WTC11 (cell line): ENCODE data around the gene CHN1. TPM values are rescaled to one million over a fixed set of nuclear protein-coding genes. Genes with fewer than 3 reads are reported as not detected.

ENCODE experiments used
- ATAC-seq: fragments of 200-7000 bp; cut with Tn5 transposase; 2 replicates; pipeline ENCODE4 v1.10.0; 2021; ENCODE audit warnings: mild to moderate bottlenecking, moderate library complexity
- CTCF ChIA-PET: fragments of 300-600 bp; sonication (Branson Sonifier 250); formaldehyde crosslinking; loops from one replicate; lab custom pipeline; 2021; ENCODE audit warnings: antibody characterized with exemption; lab: Charles Lee
- POLR2A ChIA-PET: fragments of 350-600 bp; sonication (Branson Sonifier 250); formaldehyde crosslinking; loops from one replicate; lab custom pipeline; 2021; ENCODE audit warnings: antibody characterized with exemption; lab: Charles Lee
- DNase-seq: peaks from one replicate; pipeline ENCODE4 v3.0.0; 2021; ENCODE audit warnings: low spot score
- H3K27ac Mint-ChIP-seq: 2 replicates; pipeline ENCODE4 v1.8.0; 2021; ENCODE audit warnings: mixed read lengths
- H3K27me3 Mint-ChIP-seq: 2 replicates; pipeline ENCODE4 v1.8.0; 2021; ENCODE audit warnings: low read depth, mild to moderate bottlenecking, moderate library complexity, mixed read lengths
- H3K36me3 Mint-ChIP-seq: 2 replicates; pipeline ENCODE4 v1.8.0; 2021; ENCODE audit warnings: mixed read lengths
- H3K4me1 Mint-ChIP-seq: 2 replicates; pipeline ENCODE4 v1.8.0; 2022; ENCODE audit warnings: mixed read lengths
- H3K4me3 Mint-ChIP-seq: 2 replicates; pipeline ENCODE4 v1.8.0; 2021; ENCODE audit warnings: mild to moderate bottlenecking, moderate library complexity, mixed read lengths
- H3K9me3 Mint-ChIP-seq: 2 replicates; pipeline ENCODE4 v1.8.0; 2021; ENCODE audit warnings: mixed read lengths
- ATF6 ChIP-seq: sonication (generic); formaldehyde crosslinking; IDR thresholded peaks from 2 replicates; pipeline ENCODE4 v1.8.1; 2023; ENCODE audit warnings: mild to moderate bottlenecking, missing genetic modification reagents
- JAZF1 ChIP-seq: fragments of 250-450 bp; sonication (Bioruptor Pico); IDR thresholded peaks from 2 replicates; pipeline ENCODE4 v1.9.0; 2021; ENCODE audit warnings: moderate library complexity, mild to moderate bottlenecking, inconsistent platforms
- JUN ChIP-seq: sonication (generic); formaldehyde crosslinking; IDR thresholded peaks from 2 replicates; pipeline ENCODE4 v1.8.0; 2023; ENCODE audit warnings: mild to moderate bottlenecking, missing genetic modification reagents
- MYBL2 ChIP-seq: sonication (generic); formaldehyde crosslinking; IDR thresholded peaks from 2 replicates; pipeline ENCODE4 v1.8.1; 2023; ENCODE audit warnings: mild to moderate bottlenecking, moderate library complexity, missing genetic modification reagents
- NR2C2 ChIP-seq: sonication (generic); formaldehyde crosslinking; IDR thresholded peaks from 2 replicates; pipeline ENCODE4 v1.8.0; 2022; ENCODE audit warnings: mild to moderate bottlenecking, missing genetic modification reagents
- NR3C1 ChIP-seq: sonication (generic); formaldehyde crosslinking; conservative IDR thresholded peaks from 2 replicates; pipeline ENCODE4 v1.8.1; 2023; ENCODE audit warnings: low read depth, mild to moderate bottlenecking, missing genetic modification reagents
- RELA ChIP-seq: sonication (generic); formaldehyde crosslinking; IDR thresholded peaks from 2 replicates; pipeline ENCODE4 v1.8.1; 2022; ENCODE audit warnings: missing genetic modification reagents, mild to moderate bottlenecking, borderline replicate concordance
- TCF7 ChIP-seq: sonication (generic); formaldehyde crosslinking; IDR thresholded peaks from 2 replicates; pipeline ENCODE4 v1.8.0; 2022; ENCODE audit warnings: mild to moderate bottlenecking, low read depth, missing genetic modification reagents, moderate library complexity
- TEAD4 ChIP-seq: sonication (generic); formaldehyde crosslinking; IDR thresholded peaks from 2 replicates; pipeline ENCODE4 v1.8.0; 2022; ENCODE audit warnings: mild to moderate bottlenecking, missing genetic modification reagents
- USF2 ChIP-seq: sonication (generic); formaldehyde crosslinking; IDR thresholded peaks from 2 replicates; pipeline ENCODE4 v1.8.1; 2023; ENCODE audit warnings: mild to moderate bottlenecking, missing genetic modification reagents, moderate library complexity
- ZBTB21 ChIP-seq: sonication (generic); formaldehyde crosslinking; IDR thresholded peaks from 2 replicates; pipeline ENCODE4 v1.8.1; 2023; ENCODE audit warnings: mild to moderate bottlenecking, missing genetic modification reagents, borderline replicate concordance
- ZNF232 ChIP-seq: sonication (generic); formaldehyde crosslinking; IDR thresholded peaks from 2 replicates; pipeline ENCODE4 v1.8.0; 2022; ENCODE audit warnings: mild to moderate bottlenecking, missing genetic modification reagents
- ZNF423 ChIP-seq: fragments of 250-450 bp; sonication (Bioruptor Pico); IDR thresholded peaks from 2 replicates; pipeline ENCODE4 v2.1.2; 2022; ENCODE audit warnings: mild to moderate bottlenecking, moderate library complexity
- total RNA-seq: library from RNA; stranded (reverse); gene quantifications from 3 replicates; pipeline ENCODE4 v1.2.3, GENCODE V29; 2021
- TF ChIP-seq, protein P1 (sequence below): sonication (generic); formaldehyde crosslinking; IDR thresholded peaks from 2 replicates; pipeline ENCODE4 v1.8.1; 2022; ENCODE audit warnings: low read depth, mild to moderate bottlenecking, moderate library complexity, missing genetic modification reagents, borderline replicate concordance
- TF ChIP-seq, protein P2 (sequence below): sonication (generic); formaldehyde crosslinking; IDR thresholded peaks from 2 replicates; pipeline ENCODE4 v1.8.1; 2023; ENCODE audit warnings: mild to moderate bottlenecking, missing genetic modification reagents, borderline replicate concordance
- TF ChIP-seq, protein P3 (sequence below): sonication (generic); formaldehyde crosslinking; IDR thresholded peaks from 2 replicates; pipeline ENCODE4 v1.8.0; 2023; ENCODE audit warnings: missing genetic modification reagents, mild to moderate bottlenecking, borderline replicate concordance
- TF ChIP-seq, protein P4 (sequence below): fragments of 200-600 bp; IDR thresholded peaks from 2 replicates; pipeline ENCODE4 v1.8.0; 2022; ENCODE audit warnings: antibody characterized with exemption
- TF ChIP-seq, protein P5 (sequence below): sonication (generic); formaldehyde crosslinking; IDR thresholded peaks from 2 replicates; pipeline ENCODE4 v1.8.1; 2023; ENCODE audit warnings: mild to moderate bottlenecking, missing genetic modification reagents, moderate library complexity

Gene CHN1
- total RNA-seq, 1 experiment from 2014 or later: 30.0 TPM

- H3K27ac Mint-ChIP-seq: no peak overlapping the region
- POLR2A ChIA-PET: no interaction called here
Measured at GRCh38 chr2:174897286-174897685, 107.9 kb downstream of the CHN1 start.

More at GRCh38 chr2:174897286-174897685, 107.9 kb downstream of the CHN1 start:
- DNase-seq (no peak), ATAC-seq (no peak)
- Mint-ChIP-seq H3K4me1 (peaks cover 23% of the 10 kb centered on the region), H3K36me3 (no peaks in the 10 kb centered on the region; the same call in 1 of the 2 replicates), H3K4me3 (no peak overlapping the region), H3K27me3 (no peaks in the 10 kb centered on the region), H3K9me3 (no peaks in the 10 kb centered on the region)
- TF ChIP-seq NR3C1 (CRISPR knock-in tag) (no peak), USF2 (CRISPR knock-in tag) (no peak), JAZF1 (CRISPR knock-in tag) (no peak), ZNF232 (no peak), ATF6 (CRISPR knock-in tag) (no peak), TEAD4 (CRISPR knock-in tag) (no peak), RELA (no peak), TCF7 (CRISPR knock-in tag) (no peak), ZBTB21 (CRISPR knock-in tag) (no peak), JUN (CRISPR knock-in tag) (no peak), MYBL2 (CRISPR knock-in tag) (no peak), ZNF423 (CRISPR knock-in tag) (no peak), NR2C2 (no peak)
- TF ChIP-seq, protein P1, sequence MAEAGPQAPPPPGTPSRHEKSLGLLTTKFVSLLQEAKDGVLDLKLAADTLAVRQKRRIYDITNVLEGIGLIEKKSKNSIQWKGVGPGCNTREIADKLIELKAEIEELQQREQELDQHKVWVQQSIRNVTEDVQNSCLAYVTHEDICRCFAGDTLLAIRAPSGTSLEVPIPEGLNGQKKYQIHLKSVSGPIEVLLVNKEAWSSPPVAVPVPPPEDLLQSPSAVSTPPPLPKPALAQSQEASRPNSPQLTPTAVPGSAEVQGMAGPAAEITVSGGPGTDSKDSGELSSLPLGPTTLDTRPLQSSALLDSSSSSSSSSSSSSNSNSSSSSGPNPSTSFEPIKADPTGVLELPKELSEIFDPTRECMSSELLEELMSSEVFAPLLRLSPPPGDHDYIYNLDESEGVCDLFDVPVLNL (CRISPR knock-in tag): no peak
- TF ChIP-seq, protein P2, sequence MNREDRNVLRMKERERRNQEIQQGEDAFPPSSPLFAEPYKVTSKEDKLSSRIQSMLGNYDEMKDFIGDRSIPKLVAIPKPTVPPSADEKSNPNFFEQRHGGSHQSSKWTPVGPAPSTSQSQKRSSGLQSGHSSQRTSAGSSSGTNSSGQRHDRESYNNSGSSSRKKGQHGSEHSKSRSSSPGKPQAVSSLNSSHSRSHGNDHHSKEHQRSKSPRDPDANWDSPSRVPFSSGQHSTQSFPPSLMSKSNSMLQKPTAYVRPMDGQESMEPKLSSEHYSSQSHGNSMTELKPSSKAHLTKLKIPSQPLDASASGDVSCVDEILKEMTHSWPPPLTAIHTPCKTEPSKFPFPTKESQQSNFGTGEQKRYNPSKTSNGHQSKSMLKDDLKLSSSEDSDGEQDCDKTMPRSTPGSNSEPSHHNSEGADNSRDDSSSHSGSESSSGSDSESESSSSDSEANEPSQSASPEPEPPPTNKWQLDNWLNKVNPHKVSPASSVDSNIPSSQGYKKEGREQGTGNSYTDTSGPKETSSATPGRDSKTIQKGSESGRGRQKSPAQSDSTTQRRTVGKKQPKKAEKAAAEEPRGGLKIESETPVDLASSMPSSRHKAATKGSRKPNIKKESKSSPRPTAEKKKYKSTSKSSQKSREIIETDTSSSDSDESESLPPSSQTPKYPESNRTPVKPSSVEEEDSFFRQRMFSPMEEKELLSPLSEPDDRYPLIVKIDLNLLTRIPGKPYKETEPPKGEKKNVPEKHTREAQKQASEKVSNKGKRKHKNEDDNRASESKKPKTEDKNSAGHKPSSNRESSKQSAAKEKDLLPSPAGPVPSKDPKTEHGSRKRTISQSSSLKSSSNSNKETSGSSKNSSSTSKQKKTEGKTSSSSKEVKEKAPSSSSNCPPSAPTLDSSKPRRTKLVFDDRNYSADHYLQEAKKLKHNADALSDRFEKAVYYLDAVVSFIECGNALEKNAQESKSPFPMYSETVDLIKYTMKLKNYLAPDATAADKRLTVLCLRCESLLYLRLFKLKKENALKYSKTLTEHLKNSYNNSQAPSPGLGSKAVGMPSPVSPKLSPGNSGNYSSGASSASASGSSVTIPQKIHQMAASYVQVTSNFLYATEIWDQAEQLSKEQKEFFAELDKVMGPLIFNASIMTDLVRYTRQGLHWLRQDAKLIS: no peak
- TF ChIP-seq, protein P3, sequence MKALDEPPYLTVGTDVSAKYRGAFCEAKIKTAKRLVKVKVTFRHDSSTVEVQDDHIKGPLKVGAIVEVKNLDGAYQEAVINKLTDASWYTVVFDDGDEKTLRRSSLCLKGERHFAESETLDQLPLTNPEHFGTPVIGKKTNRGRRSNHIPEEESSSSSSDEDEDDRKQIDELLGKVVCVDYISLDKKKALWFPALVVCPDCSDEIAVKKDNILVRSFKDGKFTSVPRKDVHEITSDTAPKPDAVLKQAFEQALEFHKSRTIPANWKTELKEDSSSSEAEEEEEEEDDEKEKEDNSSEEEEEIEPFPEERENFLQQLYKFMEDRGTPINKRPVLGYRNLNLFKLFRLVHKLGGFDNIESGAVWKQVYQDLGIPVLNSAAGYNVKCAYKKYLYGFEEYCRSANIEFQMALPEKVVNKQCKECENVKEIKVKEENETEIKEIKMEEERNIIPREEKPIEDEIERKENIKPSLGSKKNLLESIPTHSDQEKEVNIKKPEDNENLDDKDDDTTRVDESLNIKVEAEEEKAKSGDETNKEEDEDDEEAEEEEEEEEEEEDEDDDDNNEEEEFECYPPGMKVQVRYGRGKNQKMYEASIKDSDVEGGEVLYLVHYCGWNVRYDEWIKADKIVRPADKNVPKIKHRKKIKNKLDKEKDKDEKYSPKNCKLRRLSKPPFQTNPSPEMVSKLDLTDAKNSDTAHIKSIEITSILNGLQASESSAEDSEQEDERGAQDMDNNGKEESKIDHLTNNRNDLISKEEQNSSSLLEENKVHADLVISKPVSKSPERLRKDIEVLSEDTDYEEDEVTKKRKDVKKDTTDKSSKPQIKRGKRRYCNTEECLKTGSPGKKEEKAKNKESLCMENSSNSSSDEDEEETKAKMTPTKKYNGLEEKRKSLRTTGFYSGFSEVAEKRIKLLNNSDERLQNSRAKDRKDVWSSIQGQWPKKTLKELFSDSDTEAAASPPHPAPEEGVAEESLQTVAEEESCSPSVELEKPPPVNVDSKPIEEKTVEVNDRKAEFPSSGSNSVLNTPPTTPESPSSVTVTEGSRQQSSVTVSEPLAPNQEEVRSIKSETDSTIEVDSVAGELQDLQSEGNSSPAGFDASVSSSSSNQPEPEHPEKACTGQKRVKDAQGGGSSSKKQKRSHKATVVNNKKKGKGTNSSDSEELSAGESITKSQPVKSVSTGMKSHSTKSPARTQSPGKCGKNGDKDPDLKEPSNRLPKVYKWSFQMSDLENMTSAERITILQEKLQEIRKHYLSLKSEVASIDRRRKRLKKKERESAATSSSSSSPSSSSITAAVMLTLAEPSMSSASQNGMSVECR (CRISPR knock-in tag): no peak
- TF ChIP-seq, protein P4, sequence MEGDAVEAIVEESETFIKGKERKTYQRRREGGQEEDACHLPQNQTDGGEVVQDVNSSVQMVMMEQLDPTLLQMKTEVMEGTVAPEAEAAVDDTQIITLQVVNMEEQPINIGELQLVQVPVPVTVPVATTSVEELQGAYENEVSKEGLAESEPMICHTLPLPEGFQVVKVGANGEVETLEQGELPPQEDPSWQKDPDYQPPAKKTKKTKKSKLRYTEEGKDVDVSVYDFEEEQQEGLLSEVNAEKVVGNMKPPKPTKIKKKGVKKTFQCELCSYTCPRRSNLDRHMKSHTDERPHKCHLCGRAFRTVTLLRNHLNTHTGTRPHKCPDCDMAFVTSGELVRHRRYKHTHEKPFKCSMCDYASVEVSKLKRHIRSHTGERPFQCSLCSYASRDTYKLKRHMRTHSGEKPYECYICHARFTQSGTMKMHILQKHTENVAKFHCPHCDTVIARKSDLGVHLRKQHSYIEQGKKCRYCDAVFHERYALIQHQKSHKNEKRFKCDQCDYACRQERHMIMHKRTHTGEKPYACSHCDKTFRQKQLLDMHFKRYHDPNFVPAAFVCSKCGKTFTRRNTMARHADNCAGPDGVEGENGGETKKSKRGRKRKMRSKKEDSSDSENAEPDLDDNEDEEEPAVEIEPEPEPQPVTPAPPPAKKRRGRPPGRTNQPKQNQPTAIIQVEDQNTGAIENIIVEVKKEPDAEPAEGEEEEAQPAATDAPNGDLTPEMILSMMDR: no peak
- TF ChIP-seq, protein P5, sequence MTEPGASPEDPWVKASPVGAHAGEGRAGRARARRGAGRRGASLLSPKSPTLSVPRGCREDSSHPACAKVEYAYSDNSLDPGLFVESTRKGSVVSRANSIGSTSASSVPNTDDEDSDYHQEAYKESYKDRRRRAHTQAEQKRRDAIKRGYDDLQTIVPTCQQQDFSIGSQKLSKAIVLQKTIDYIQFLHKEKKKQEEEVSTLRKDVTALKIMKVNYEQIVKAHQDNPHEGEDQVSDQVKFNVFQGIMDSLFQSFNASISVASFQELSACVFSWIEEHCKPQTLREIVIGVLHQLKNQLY (CRISPR knock-in tag): no peak
- CTCF ChIA-PET: interaction anchor here (1.7 kb wide), 1 partner anchor 126 kb away, joined by 8 read pairs; no protein-coding TSS in a partner anchor
